ENCODE data around the gene PALS2.

The PALS2 gene

DNA sequence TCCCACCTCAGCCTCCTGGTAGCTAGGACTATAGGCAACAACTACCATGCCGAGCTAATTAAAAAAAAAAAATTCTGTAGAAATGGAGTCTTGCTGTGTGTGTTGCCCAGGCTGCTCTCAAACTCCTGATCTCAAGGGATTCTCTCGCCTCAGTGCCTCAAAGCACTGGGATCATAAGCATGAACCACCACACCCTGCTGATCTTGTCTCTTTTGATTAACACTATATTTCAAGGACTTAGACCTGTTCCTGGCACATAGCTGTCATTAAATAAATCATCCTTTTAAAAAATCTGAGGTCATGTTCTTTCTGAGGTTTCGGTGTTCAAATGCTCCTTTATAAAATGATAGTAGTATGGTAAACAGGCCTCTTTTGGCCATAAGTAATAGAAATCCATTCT is 4.8 kb downstream of the PALS2 start:
- Histone ChIP-seq H3K4me3 (ENCODE audit: severe bottlenecking) (no peak overlapping the region), H3K9me3 (ENCODE audit: severe bottlenecking) (no peaks in the 10 kb centered on the region), H3K27ac (ENCODE audit: poor library complexity, severe bottlenecking) (no peak overlapping the region), H3K27me3 (ENCODE audit: insufficient read depth, poor library complexity, severe bottlenecking) (no peaks in the 10 kb centered on the region), H3K4me1 (ENCODE audit: insufficient read depth, poor library complexity, severe bottlenecking) (peaks cover 15% of the 10 kb centered on the region), H3K36me3 (ENCODE audit: low read depth) (0 out of 2 replicates have a peak, but pooled peaks cover 8% of the 10 kb centered on the region)
- ATAC-seq (ENCODE audit: low read depth), result no peak
- TF ChIP-seq, protein P1, sequence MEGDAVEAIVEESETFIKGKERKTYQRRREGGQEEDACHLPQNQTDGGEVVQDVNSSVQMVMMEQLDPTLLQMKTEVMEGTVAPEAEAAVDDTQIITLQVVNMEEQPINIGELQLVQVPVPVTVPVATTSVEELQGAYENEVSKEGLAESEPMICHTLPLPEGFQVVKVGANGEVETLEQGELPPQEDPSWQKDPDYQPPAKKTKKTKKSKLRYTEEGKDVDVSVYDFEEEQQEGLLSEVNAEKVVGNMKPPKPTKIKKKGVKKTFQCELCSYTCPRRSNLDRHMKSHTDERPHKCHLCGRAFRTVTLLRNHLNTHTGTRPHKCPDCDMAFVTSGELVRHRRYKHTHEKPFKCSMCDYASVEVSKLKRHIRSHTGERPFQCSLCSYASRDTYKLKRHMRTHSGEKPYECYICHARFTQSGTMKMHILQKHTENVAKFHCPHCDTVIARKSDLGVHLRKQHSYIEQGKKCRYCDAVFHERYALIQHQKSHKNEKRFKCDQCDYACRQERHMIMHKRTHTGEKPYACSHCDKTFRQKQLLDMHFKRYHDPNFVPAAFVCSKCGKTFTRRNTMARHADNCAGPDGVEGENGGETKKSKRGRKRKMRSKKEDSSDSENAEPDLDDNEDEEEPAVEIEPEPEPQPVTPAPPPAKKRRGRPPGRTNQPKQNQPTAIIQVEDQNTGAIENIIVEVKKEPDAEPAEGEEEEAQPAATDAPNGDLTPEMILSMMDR (IDR thresholded peaks at IDR 0.05; ENCODE audit: poor library complexity, severe bottlenecking), result no peak
- no peak for DNase-seq (ENCODE audit: low spot score)

DNA sequence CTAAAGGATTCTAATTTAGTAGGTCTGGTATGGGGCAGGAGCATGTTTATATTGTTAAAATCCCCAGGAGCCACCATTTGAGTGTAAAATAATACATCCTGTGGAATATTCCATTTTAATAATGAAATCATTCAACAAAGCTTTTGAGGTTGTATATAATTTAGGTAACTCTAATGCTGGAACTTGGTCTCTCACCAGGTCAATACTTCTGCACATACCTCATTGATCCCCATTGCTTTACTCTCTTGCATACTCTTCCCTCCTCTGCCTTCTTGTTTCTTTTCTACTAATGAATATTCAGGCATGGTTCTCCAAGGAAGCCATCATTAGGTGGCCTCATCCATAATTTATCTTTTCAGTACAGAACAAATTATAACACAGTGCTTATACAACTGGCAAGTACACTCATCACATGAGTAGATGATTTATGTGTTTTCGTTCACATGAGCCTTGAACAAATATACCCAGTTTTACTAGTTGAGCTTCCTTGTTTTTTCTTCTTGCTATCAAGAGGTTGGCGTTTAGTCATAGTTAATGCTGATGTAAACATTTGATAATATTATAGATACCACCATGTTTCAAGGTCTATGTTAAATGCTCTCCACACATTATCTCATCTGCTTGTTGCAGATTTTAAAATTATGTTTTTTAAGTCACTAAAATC is 7.2 kb downstream of the PALS2 start:
- no peaks in the 10 kb centered on the region for H3K9me3 ChIP-seq (ENCODE audit: severe bottlenecking)
- H3K27ac ChIP-seq (ENCODE audit: poor library complexity, severe bottlenecking), result no peak overlapping the region
- H3K4me3 ChIP-seq (ENCODE audit: severe bottlenecking), result no peak overlapping the region
- H3K27me3 ChIP-seq (ENCODE audit: insufficient read depth, poor library complexity, severe bottlenecking), result no peaks in the 10 kb centered on the region
- H3K36me3 ChIP-seq (ENCODE audit: low read depth), result 0 out of 2 replicates have a peak, but pooled peaks cover 8% of the 10 kb centered on the region
- ATAC-seq (ENCODE audit: low read depth) (no peak), DNase-seq (ENCODE audit: low spot score) (no peak)
- TF ChIP-seq, protein P1 (IDR thresholded peaks at IDR 0.05; ENCODE audit: poor library complexity, severe bottlenecking), result no peak
- peaks cover 10% of the 10 kb centered on the region for H3K4me1 ChIP-seq (ENCODE audit: insufficient read depth, poor library complexity, severe bottlenecking)

DNA sequence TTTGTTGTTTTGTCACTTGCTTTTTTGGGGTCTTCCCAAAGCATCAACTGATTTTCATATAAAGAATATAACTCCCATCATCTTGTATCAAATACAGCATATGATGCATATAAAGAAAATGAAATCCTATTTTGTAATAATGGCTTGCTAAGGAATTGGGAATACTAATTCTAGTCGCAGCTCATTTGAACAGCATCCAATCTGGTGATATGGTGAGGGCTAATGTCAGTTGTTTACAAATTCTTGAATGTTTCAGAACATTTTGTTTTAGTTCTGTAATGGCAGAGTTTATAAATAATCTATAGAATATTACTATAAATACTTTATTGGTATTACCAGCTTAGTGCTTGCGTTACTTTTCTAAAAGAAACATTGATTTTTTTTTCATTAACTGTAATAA is 8.9 kb downstream of the PALS2 start:
- Histone ChIP-seq H3K36me3 (ENCODE audit: low read depth) (0 out of 2 replicates have a peak, but pooled peaks cover 8% of the 10 kb centered on the region), H3K4me3 (ENCODE audit: severe bottlenecking) (no peak overlapping the region), H3K9me3 (ENCODE audit: severe bottlenecking) (no peaks in the 10 kb centered on the region), H3K4me1 (ENCODE audit: insufficient read depth, poor library complexity, severe bottlenecking) (no peaks in the 10 kb centered on the region), H3K27ac (ENCODE audit: poor library complexity, severe bottlenecking) (no peak overlapping the region), H3K27me3 (ENCODE audit: insufficient read depth, poor library complexity, severe bottlenecking) (no peaks in the 10 kb centered on the region)
- no peak for DNase-seq (ENCODE audit: low spot score)
- no peak for ATAC-seq (ENCODE audit: low read depth)
- TF ChIP-seq, protein P1 (IDR thresholded peaks at IDR 0.05; ENCODE audit: poor library complexity, severe bottlenecking), result no peak

DNA sequence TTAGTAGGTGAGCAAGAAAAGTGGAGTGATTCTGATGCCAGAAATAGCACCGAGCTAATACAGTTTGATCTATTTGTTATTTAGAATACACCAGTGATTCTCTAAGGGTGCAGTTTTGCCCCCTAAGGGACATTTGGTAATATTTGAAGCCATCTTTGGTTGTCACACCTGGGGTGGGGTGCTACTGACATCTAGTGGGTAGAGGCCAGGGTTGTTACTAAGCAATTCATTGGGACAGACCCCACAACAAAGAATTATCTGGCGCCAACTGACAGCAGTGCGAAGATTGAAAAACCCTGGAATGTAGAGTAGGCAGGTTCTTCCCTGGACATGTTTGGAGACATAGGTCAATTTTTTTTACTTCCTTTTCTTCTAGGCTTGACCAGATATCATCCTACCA is 14.6 kb downstream of the PALS2 start:
- ATAC-seq (ENCODE audit: low read depth) (peak; percentile 29; the same call in 1 of the 3 replicates), DNase-seq (ENCODE audit: low spot score) (no peak)
- no peak overlapping the region for H3K27ac ChIP-seq (ENCODE audit: poor library complexity, severe bottlenecking)
- H3K4me3 ChIP-seq (ENCODE audit: severe bottlenecking), result no peak overlapping the region
- no peaks in the 10 kb centered on the region for H3K9me3 ChIP-seq (ENCODE audit: severe bottlenecking)
- H3K4me1 ChIP-seq (ENCODE audit: insufficient read depth, poor library complexity, severe bottlenecking), result no peaks in the 10 kb centered on the region
- peaks cover 5% of the 10 kb centered on the region; the same call in 1 of the 2 replicates for H3K36me3 ChIP-seq (ENCODE audit: low read depth)
- TF ChIP-seq, protein P1 (IDR thresholded peaks at IDR 0.05; ENCODE audit: poor library complexity, severe bottlenecking), result peak; percentile 47
- H3K27me3 ChIP-seq (ENCODE audit: insufficient read depth, poor library complexity, severe bottlenecking), result no peaks in the 10 kb centered on the region

GRCh38 chr7:24591152-24591551 is 17.9 kb downstream of the PALS2 start:
- H3K4me3 ChIP-seq (ENCODE audit: severe bottlenecking), result no peak overlapping the region
- H3K9me3 ChIP-seq (ENCODE audit: severe bottlenecking), result no peaks in the 10 kb centered on the region
- peaks cover 10% of the 10 kb centered on the region; the same call in 1 of the 2 replicates for H3K36me3 ChIP-seq (ENCODE audit: low read depth)
- no peak for DNase-seq (ENCODE audit: low spot score)
- no peaks in the 10 kb centered on the region for H3K4me1 ChIP-seq (ENCODE audit: insufficient read depth, poor library complexity, severe bottlenecking)
- H3K27ac ChIP-seq (ENCODE audit: poor library complexity, severe bottlenecking), result no peak overlapping the region
- no peaks in the 10 kb centered on the region for H3K27me3 ChIP-seq (ENCODE audit: insufficient read depth, poor library complexity, severe bottlenecking)
- TF ChIP-seq, protein P1 (IDR thresholded peaks at IDR 0.05; ENCODE audit: poor library complexity, severe bottlenecking), result peak; percentile 7
- no peak for ATAC-seq (ENCODE audit: low read depth)

All from RWPE2 (cell line).